Fibroblast of mammary gland (primary cell): ENCODE measurements around the gene KCNQ1.
A peak's percentile ranks its signal among the peaks of the same experiment; 100 is the strongest.

Experiments used
- DNase-seq: peaks from one replicate; pipeline ENCODE4 v3.0.0-alpha.2; 2010; ENCODE audit warnings: low read depth
- H3K4me3 ChIP-seq: 2 replicates; pipeline ENCODE4 v1.5.1; 2011; ENCODE audit warnings: low read depth, mild to moderate bottlenecking, low read length, moderate library complexity; ENCODE audit not compliant: control insufficient read depth
- CTCF ChIP-seq: conservative IDR thresholded peaks from 2 replicates; pipeline ENCODE4 v1.5.1; 2011; ENCODE audit warnings: low read depth, low read length, inconsistent platforms; ENCODE audit not compliant: control insufficient read depth, insufficient read depth

KCNQ1 gene

DNA sequence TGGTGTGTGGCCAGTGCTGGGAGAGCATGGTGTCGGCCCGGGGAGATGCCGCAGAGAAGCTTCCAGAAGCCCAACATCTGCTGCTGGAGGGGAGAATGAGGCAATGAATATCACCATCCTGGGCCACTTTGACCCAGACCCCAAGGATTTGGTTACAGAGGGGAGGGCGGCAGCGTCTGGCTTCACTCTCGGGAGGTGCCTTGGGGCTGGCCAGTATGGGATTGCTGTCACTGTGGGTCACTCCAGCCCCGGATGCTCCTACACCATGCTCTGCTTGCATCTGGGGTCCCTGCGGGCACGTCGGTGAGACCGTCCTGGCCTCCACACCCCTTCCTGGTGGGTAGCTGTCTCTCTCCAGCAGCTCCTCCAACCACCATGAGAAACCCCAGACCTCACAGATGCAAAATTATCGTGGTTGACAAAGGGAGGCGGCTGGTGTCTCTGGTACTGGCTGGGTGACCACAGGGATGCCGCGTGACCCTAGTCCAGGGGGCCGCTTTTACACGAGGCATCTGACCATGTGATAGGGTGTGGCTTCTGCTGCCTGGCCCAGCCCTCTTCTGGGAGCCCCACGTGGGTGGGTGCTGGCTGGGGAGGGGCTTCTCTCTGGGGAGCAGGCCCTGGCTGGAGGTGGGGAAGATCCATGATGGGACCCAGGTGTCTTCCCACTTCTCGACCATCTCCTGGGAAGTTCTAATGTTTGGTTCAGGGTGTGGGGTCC lies 5.7 kb downstream of the KCNQ1 start:
- H3K4me3 ChIP-seq = no peak overlapping the region
- no peak for TF ChIP-seq CTCF
- DNase-seq = no peak

GRCh38 chr11:2451336-2451735 lies 6.5 kb downstream of the KCNQ1 start:
- no peak for DNase-seq
- no peak overlapping the region for H3K4me3 ChIP-seq
- no peak for TF ChIP-seq CTCF

- no peak for DNase-seq
- no peak for TF ChIP-seq CTCF
- no peak overlapping the region for H3K4me3 ChIP-seq
These were observed 7.1 kb downstream of the KCNQ1 start for GRCh38 chr11:2451916-2452315.

DNA sequence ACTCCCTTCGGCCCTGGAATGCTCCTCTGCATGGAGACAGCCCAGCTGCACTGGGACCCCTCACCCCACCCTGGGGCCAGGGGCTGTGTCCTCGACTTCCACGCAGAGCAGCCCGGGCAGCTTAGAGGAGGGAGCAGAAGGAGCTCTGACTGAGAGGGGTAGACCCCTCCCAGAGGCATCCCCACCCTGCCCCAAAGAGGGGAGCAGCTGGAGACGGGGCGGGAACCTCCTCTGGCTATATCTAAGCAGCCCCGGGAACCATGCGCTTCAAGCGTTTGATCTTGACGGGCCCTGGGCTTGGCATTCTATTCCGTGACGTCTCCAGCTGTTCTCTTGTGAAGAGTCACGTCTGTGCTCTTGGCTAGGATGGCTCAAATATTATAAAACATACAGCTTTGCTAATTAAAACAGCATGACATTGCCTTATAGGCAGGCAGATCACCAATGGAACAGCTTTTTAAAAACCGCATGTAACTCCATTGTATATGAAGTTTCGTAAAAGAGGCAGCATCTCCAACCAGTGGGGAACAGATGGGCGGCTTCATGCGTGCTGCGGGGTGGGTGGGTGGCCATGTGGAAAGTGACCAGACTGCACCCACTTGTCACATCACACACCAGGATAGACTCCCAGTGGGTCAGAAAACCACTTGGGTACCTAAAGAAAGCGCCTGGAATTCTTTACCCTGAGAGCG lies 7.7 kb downstream of the KCNQ1 start:
- no peak for TF ChIP-seq CTCF
- H3K4me3 ChIP-seq = no peak overlapping the region
- DNase-seq = peak; percentile 23

GRCh38 chr11:2453436-2453835 lies 8.6 kb downstream of the KCNQ1 start:
- no peak for DNase-seq
- no peak for TF ChIP-seq CTCF
- no peak overlapping the region for H3K4me3 ChIP-seq

GRCh38 chr11:2458321-2458720 lies 13.5 kb downstream of the KCNQ1 start:
- no peak for DNase-seq
- no peak overlapping the region for H3K4me3 ChIP-seq
- no peak for TF ChIP-seq CTCF
